Measurements from ENCODE around the gene RNU2-1.

- TF ChIP-seq CTCF (optimal IDR thresholded peaks at IDR 0.05 in 1 of 3, IDR thresholded peaks at IDR 0.05 in 1 of 3, conservative IDR thresholded peaks at IDR 0.05 in 1 of 3; ENCODE audit: extremely low read depth in 1 of 3, insufficient read depth in 2 of 3, low read length in 3 of 3) = no peak
- no peak for TF ChIP-seq EZH2 (IDR thresholded peaks at IDR 0.05; ENCODE audit: low read length)
Measured at GRCh38 chr17:43216762-43217613, 16.8 kb downstream of the RNU2-1 start.
